ENCODE measurements around the gene TCTN1.
"Not testable (repeated sequence)": the region's sequence is repeated elsewhere in the genome, so short reads cannot be mapped to it uniquely, and the experiment has no call there.

TCTN1 gene

DNA sequence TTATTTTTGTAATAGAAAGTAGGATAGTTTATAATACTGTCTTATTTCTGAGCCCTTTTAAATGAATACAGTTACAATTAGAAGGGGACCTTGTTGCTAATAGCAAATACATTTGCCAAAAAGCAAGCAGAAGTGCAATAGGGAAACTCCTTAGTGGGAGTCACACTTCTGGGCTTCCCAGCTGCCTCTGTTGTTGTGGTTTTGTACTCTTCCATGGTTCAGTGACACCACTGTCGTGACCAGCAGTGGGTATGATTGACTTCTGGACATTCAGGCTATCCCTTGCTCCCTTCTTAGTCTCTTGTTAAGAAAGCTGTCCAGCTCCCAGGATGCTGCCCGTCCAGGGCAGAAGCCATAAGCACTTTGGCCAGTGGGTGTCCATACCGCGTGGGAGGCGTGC, 22.6 kb downstream of the TCTN1 start:
- Histone ChIP-seq H3K9me3 (ENCODE audit: control insufficient read depth, low read length) (no peaks in the 10 kb centered on the region), H3K4me3 (ENCODE audit: insufficient read depth, low read depth, low read length, poor library complexity, severe bottlenecking) (no peak overlapping the region), H3K4me1 (ENCODE audit: control insufficient read depth, insufficient read depth, low read length, poor library complexity, severe bottlenecking) (no peaks in the 10 kb centered on the region), H3K27me3 (replicated peaks; ENCODE audit: control insufficient read depth, insufficient read depth, low read length, poor library complexity, severe bottlenecking) (no peaks in the 10 kb centered on the region), H3K27ac (ENCODE audit: insufficient read depth, low read length, poor library complexity, severe bottlenecking) (no peak overlapping the region), H3K36me3 (ENCODE audit: control insufficient read depth, insufficient read depth, low read length) (no peaks in the 10 kb centered on the region)
- DNase-seq, result no peak

GRCh38 chr12:110637869-110638441, 24.0 kb downstream of the TCTN1 start:
- Histone ChIP-seq H3K4me1 (ENCODE audit: control insufficient read depth, insufficient read depth, low read length, poor library complexity, severe bottlenecking) (no peaks in the 10 kb centered on the region), H3K4me3 (ENCODE audit: insufficient read depth, low read depth, low read length, poor library complexity, severe bottlenecking) (no peak overlapping the region), H3K27me3 (replicated peaks; ENCODE audit: control insufficient read depth, insufficient read depth, low read length, poor library complexity, severe bottlenecking) (no peaks in the 10 kb centered on the region), H3K36me3 (ENCODE audit: control insufficient read depth, insufficient read depth, low read length) (no peaks in the 10 kb centered on the region), H3K27ac (ENCODE audit: insufficient read depth, low read length, poor library complexity, severe bottlenecking) (no peak overlapping the region), H3K9me3 (ENCODE audit: control insufficient read depth, low read length) (no peaks in the 10 kb centered on the region)
- DNase-seq, result no peak

DNA sequence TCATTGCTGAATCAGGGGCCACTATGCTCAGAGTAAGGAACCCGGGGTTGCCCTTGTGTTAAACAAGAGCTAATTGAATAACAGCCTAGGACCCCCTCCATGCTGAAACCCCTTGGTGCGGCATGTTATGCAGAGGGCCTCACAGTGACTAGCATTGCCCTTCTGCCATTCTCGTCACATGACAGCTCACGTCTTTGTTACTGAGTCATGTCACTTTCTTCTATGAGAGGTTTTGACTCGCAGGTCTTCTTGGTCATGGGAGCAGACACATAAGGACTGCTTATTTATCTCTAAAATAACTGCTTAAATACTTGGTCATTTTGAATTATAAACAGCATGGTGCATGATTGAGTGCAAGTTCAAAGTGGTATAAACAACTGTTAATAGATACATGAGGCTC, 24.9 kb downstream of the TCTN1 start:
- no peaks in the 10 kb centered on the region for H3K27me3 ChIP-seq (replicated peaks; ENCODE audit: control insufficient read depth, insufficient read depth, low read length, poor library complexity, severe bottlenecking)
- H3K36me3 ChIP-seq (ENCODE audit: control insufficient read depth, insufficient read depth, low read length), result no peaks in the 10 kb centered on the region
- no peaks in the 10 kb centered on the region for H3K9me3 ChIP-seq (ENCODE audit: control insufficient read depth, low read length)
- no peaks in the 10 kb centered on the region for H3K4me1 ChIP-seq (ENCODE audit: control insufficient read depth, insufficient read depth, low read length, poor library complexity, severe bottlenecking)
- no peak overlapping the region for H3K27ac ChIP-seq (ENCODE audit: insufficient read depth, low read length, poor library complexity, severe bottlenecking)
- DNase-seq, result no peak
- H3K4me3 ChIP-seq (ENCODE audit: insufficient read depth, low read depth, low read length, poor library complexity, severe bottlenecking), result no peak overlapping the region

DNA sequence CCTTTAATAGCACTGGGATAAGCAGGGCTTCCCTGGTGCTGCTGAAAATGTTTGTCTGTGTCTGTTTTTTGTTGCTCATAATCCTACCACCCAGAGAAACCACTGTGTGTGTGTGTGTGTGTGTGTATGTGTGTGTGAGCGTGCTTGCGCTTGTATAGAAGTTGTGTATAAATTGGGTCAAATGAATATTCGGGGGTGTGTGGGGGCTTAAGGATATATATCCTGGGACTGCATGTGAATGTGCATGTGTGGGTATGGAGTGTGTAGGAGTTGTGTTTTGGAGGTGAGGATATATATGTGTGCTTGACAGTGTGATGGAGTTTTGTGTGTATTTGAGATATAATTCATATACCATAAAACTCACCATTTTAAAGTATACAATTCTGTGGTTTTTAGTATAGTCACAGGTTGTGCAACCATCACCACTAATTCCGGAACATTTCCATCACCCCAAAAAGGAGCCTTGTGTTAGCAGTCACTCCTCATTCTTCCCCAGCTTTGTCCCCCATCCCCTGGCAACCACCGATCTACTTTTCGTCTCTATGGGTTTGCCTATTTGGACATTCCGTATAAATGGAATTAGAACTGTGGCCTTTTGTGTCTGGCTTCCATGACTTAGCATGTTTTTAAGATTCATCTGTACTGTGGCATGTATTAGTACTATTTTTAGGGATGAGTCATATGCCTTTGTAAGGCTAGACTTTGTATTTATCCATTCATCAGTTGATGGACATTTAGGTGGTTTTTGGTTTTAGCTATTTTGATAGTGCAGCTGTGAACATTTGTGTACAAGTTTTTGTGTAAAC, 25.6 kb downstream of the TCTN1 start:
- Histone ChIP-seq H3K4me3 (ENCODE audit: insufficient read depth, low read depth, low read length, poor library complexity, severe bottlenecking) (no peak overlapping the region), H3K9me3 (ENCODE audit: control insufficient read depth, low read length) (no peaks in the 10 kb centered on the region), H3K4me1 (ENCODE audit: control insufficient read depth, insufficient read depth, low read length, poor library complexity, severe bottlenecking) (no peaks in the 10 kb centered on the region), H3K36me3 (ENCODE audit: control insufficient read depth, insufficient read depth, low read length) (no peaks in the 10 kb centered on the region), H3K27ac (ENCODE audit: insufficient read depth, low read length, poor library complexity, severe bottlenecking) (no peak overlapping the region), H3K27me3 (replicated peaks; ENCODE audit: control insufficient read depth, insufficient read depth, low read length, poor library complexity, severe bottlenecking) (no peaks in the 10 kb centered on the region)
- DNase-seq, result no peak

- Histone ChIP-seq H3K27ac (ENCODE audit: insufficient read depth, low read length, poor library complexity, severe bottlenecking) (no peak overlapping the region), H3K9me3 (ENCODE audit: control insufficient read depth, low read length) (no peaks in the 10 kb centered on the region), H3K4me3 (ENCODE audit: insufficient read depth, low read depth, low read length, poor library complexity, severe bottlenecking) (no peak overlapping the region), H3K4me1 (ENCODE audit: control insufficient read depth, insufficient read depth, low read length, poor library complexity, severe bottlenecking) (no peaks in the 10 kb centered on the region), H3K36me3 (ENCODE audit: control insufficient read depth, insufficient read depth, low read length) (no peaks in the 10 kb centered on the region), H3K27me3 (replicated peaks; ENCODE audit: control insufficient read depth, insufficient read depth, low read length, poor library complexity, severe bottlenecking) (no peaks in the 10 kb centered on the region)
- DNase-seq, result no peak
These were observed 26.5 kb downstream of the TCTN1 start for GRCh38 chr12:110640275-110641025.

DNA sequence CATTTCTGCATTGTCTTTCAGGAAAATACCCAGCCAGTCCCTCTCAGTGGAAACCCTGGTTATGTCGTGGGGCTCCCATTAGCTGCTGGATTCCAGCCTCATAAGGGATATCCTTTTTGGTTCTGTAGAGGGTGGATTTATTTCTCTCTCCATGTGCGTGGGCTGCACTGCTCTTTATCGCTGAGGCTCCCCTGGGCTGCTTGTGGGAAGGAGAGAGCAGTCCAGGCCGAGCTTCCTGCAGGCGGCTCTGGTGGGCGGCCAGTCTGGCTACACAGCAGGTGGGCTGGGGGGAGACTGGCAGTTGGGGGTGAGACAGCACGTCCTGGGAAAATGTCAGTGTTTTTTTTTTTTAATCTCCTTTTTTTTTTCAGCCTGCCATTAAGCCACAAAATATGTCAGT, 27.6 kb downstream of the TCTN1 start:
- no peaks in the 10 kb centered on the region for H3K27me3 ChIP-seq (replicated peaks; ENCODE audit: control insufficient read depth, insufficient read depth, low read length, poor library complexity, severe bottlenecking)
- H3K36me3 ChIP-seq (ENCODE audit: control insufficient read depth, insufficient read depth, low read length), result no peaks in the 10 kb centered on the region
- no peak for DNase-seq
- no peaks in the 10 kb centered on the region for H3K4me1 ChIP-seq (ENCODE audit: control insufficient read depth, insufficient read depth, low read length, poor library complexity, severe bottlenecking)
- no peak overlapping the region for H3K4me3 ChIP-seq (ENCODE audit: insufficient read depth, low read depth, low read length, poor library complexity, severe bottlenecking)
- H3K9me3 ChIP-seq (ENCODE audit: control insufficient read depth, low read length), result no peaks in the 10 kb centered on the region
- no peak overlapping the region for H3K27ac ChIP-seq (ENCODE audit: insufficient read depth, low read length, poor library complexity, severe bottlenecking)

- H3K4me1 ChIP-seq (ENCODE audit: control insufficient read depth, insufficient read depth, low read length, poor library complexity, severe bottlenecking), result peaks cover 8% of the 10 kb centered on the region
- no peak overlapping the region for H3K4me3 ChIP-seq (ENCODE audit: insufficient read depth, low read depth, low read length, poor library complexity, severe bottlenecking)
- no peak for DNase-seq
- H3K9me3 ChIP-seq (ENCODE audit: control insufficient read depth, low read length), result no peaks in the 10 kb centered on the region
- no peak overlapping the region for H3K27ac ChIP-seq (ENCODE audit: insufficient read depth, low read length, poor library complexity, severe bottlenecking)
- no peaks in the 10 kb centered on the region for H3K36me3 ChIP-seq (ENCODE audit: control insufficient read depth, insufficient read depth, low read length)
- H3K27me3 ChIP-seq (replicated peaks; ENCODE audit: control insufficient read depth, insufficient read depth, low read length, poor library complexity, severe bottlenecking), result no peaks in the 10 kb centered on the region
These were observed 33.7 kb downstream of the TCTN1 start for GRCh38 chr12:110647631-110648040.

- H3K27ac ChIP-seq (ENCODE audit: insufficient read depth, low read length, poor library complexity, severe bottlenecking), result no peak overlapping the region
- H3K4me3 ChIP-seq (ENCODE audit: insufficient read depth, low read depth, low read length, poor library complexity, severe bottlenecking), result no peak overlapping the region
- no peaks in the 10 kb centered on the region for H3K36me3 ChIP-seq (ENCODE audit: control insufficient read depth, insufficient read depth, low read length)
- no peaks in the 10 kb centered on the region for H3K9me3 ChIP-seq (ENCODE audit: control insufficient read depth, low read length)
- DNase-seq, result no peak
- H3K27me3 ChIP-seq (replicated peaks; ENCODE audit: control insufficient read depth, insufficient read depth, low read length, poor library complexity, severe bottlenecking), result no peaks in the 10 kb centered on the region
- peaks cover 8% of the 10 kb centered on the region for H3K4me1 ChIP-seq (ENCODE audit: control insufficient read depth, insufficient read depth, low read length, poor library complexity, severe bottlenecking)
These were observed 35.5 kb downstream of the TCTN1 start for GRCh38 chr12:110649341-110649847.

DNA sequence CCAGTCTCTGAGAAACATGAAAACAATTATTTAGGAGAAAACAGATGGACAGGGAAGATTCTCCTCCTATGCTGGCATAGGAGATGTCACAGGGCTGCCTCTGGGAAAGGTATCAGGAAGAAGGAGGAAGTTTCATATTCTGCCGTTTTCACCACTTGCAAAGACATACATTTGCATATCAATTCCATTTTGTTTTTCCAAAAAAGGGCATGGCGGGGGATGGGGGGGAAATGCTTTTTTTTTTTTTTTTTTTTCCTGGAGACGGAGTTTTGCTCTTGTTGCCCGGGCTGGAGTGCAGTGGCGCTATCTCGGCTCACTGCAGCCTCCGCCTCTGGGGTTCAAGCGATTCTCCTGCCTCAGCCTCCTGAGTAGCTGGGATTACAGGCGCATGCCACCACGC, 40.3 kb downstream of the TCTN1 start:
- not testable (repeated sequence) for H3K27ac ChIP-seq (ENCODE audit: insufficient read depth, low read length, poor library complexity, severe bottlenecking); DNase-seq; H3K4me3 ChIP-seq (ENCODE audit: insufficient read depth, low read depth, low read length, poor library complexity, severe bottlenecking); H3K27me3 ChIP-seq (replicated peaks; ENCODE audit: control insufficient read depth, insufficient read depth, low read length, poor library complexity, severe bottlenecking); H3K36me3 ChIP-seq (ENCODE audit: control insufficient read depth, insufficient read depth, low read length); H3K9me3 ChIP-seq (ENCODE audit: control insufficient read depth, low read length); H3K4me1 ChIP-seq (ENCODE audit: control insufficient read depth, insufficient read depth, low read length, poor library complexity, severe bottlenecking)
